H1 (cell line): Measurements from ENCODE around the gene SPP1. TPM values are rescaled to one million over a fixed set of nuclear protein-coding genes. Genes with fewer than 3 reads are reported as not detected.
A peak's percentile ranks its signal among the peaks of the same experiment; 100 is the strongest.

ENCODE experiments used
- CTCF ChIA-PET: fragments of 300-600 bp; sonication (Branson Sonifier 250); formaldehyde crosslinking; loops from one replicate; lab custom pipeline; 2021; ENCODE audit not compliant: partially characterized antibody; lab: Charles Lee
- POLR2A ChIA-PET: fragments of 300-600 bp; sonication (Branson Sonifier 250); formaldehyde crosslinking; loops from one replicate; lab custom pipeline; 2021; ENCODE audit warnings: inconsistent platforms; ENCODE audit not compliant: partially characterized antibody; lab: Charles Lee
- DNase-seq, 2 experiments: peaks; one replicate each; pipeline versions ENCODE4 v3.0.0 to v3.0.0-alpha.2; 2010 to 2022; ENCODE audit warnings: low spot score in 2 of 2, low read depth in 1 of 2, mixed read lengths in 1 of 2
- FAIRE-seq: peaks from 2 replicates; lab custom pipeline; 2011; peaks lifted over from hg19 to GRCh38; lab: Jason Lieb, UNC
- H2AFZ ChIP-seq: 2 replicates; pipeline ENCODE4 v1.8.1; 2012; ENCODE audit warnings: low read length, inconsistent platforms
- H2AK5ac ChIP-seq: 2 replicates; pipeline ENCODE4 v1.6.1; 2013; ENCODE audit warnings: low read depth, low read length
- H2BK120ac ChIP-seq: replicated peaks from 2 replicates; pipeline ENCODE3; 2013; ENCODE audit warnings: low read depth, low read length, inconsistent platforms
- H2BK12ac ChIP-seq: 2 replicates; pipeline ENCODE4 v1.6.1; 2013; ENCODE audit warnings: low read depth, low read length
- H2BK15ac ChIP-seq: 2 replicates; pipeline ENCODE4 v1.6.1; 2013; ENCODE audit warnings: low read length
- H2BK20ac ChIP-seq: 2 replicates; pipeline ENCODE4 v1.6.1; 2013; ENCODE audit warnings: low read length
- H2BK5ac ChIP-seq: 2 replicates; pipeline ENCODE4 v1.6.1; 2013; ENCODE audit warnings: low read depth, low read length
- H3K14ac ChIP-seq: 2 replicates; pipeline ENCODE4 v1.6.1; 2013; ENCODE audit warnings: inconsistent platforms; ENCODE audit not compliant: insufficient read length
- H3K18ac ChIP-seq: 2 replicates; pipeline ENCODE4 v1.6.1; 2013; ENCODE audit warnings: low read length; ENCODE audit errors: extremely low read depth
- H3K23ac ChIP-seq: 2 replicates; pipeline ENCODE4 v1.6.1; 2013; ENCODE audit warnings: inconsistent platforms; ENCODE audit not compliant: insufficient read length
- H3K23me2 ChIP-seq: 2 replicates; pipeline ENCODE4 v1.6.1; 2013; ENCODE audit warnings: low read depth, low read length
- H3K27ac ChIP-seq: 2 replicates; pipeline ENCODE4 v1.6.1; 2011; ENCODE audit warnings: low read depth, low read length, inconsistent platforms
- H3K27me3 ChIP-seq, 4 experiments: replicated peaks in 1 of 4; 1 replicate in 1 of 4; 2 replicates in 3 of 4; pipeline versions ENCODE4 v1.6.1 to v1.8.1; 2011 to 2013; ENCODE audit warnings: low read length in 3 of 4, mild to moderate bottlenecking in 3 of 4, inconsistent platforms in 2 of 4, mixed read lengths in 2 of 4, moderate library complexity in 1 of 4; ENCODE audit not compliant: control insufficient read depth in 3 of 4, insufficient read depth in 3 of 4; ENCODE audit errors: extremely low read depth in 1 of 4
- H3K36me3 ChIP-seq, 4 experiments: 2 replicates each; pipeline versions ENCODE4 v1.6.1 to v1.8.1; 2011 to 2013; ENCODE audit warnings: mild to moderate bottlenecking in 4 of 4, low read length in 3 of 4, moderate library complexity in 2 of 4, control low read depth in 1 of 4, inconsistent platforms in 1 of 4; ENCODE audit not compliant: insufficient read depth in 4 of 4, control insufficient read depth in 2 of 4
- H3K4ac ChIP-seq: replicated peaks from 2 replicates; pipeline ENCODE3; 2013; ENCODE audit warnings: low read length, low read depth, mixed read lengths, inconsistent platforms; ENCODE audit not compliant: insufficient read length
- H3K4me1 ChIP-seq, 4 experiments: replicated peaks in 1 of 4; 1 replicate in 1 of 4; 2 replicates in 3 of 4; pipeline versions ENCODE4 v1.6.1 to v1.8.1; 2011 to 2013; ENCODE audit warnings: low read length in 3 of 4, inconsistent platforms in 2 of 4, mixed read lengths in 1 of 4; ENCODE audit not compliant: insufficient read depth in 4 of 4, control insufficient read depth in 3 of 4
- H3K4me2 ChIP-seq, 2 experiments: 2 replicates each; pipeline versions ENCODE4 v1.6.1 to v1.8.1; 2011 to 2013; ENCODE audit warnings: low read depth in 2 of 2, low read length in 2 of 2, control low read depth in 1 of 2, inconsistent platforms in 1 of 2, mild to moderate bottlenecking in 1 of 2; ENCODE audit not compliant: insufficient read depth in 1 of 2
- H3K4me3 ChIP-seq, 4 experiments: fragments of 200-600, 300-600 bp in 1 of 4; sonication (generic), shearing (Covaris generic), sonication (Bioruptor Twin) in 1 of 4; 2 replicates each; pipeline versions ENCODE4 v1.5.1 to v1.8.1; 2011 to 2016; ENCODE audit warnings: low read length in 4 of 4, low read depth in 3 of 4, control low read depth in 2 of 4, inconsistent platforms in 2 of 4, mild to moderate bottlenecking in 2 of 4, mixed read lengths in 1 of 4, moderate library complexity in 1 of 4; ENCODE audit not compliant: insufficient read depth in 2 of 4; ENCODE audit errors: extremely low read depth in 1 of 4
- H3K56ac ChIP-seq: replicated peaks from 2 replicates; pipeline ENCODE3; 2013; ENCODE audit warnings: low read depth, mild to moderate bottlenecking, mixed read lengths, low read length, inconsistent platforms; ENCODE audit not compliant: insufficient read length
- H3K79me1 ChIP-seq: 2 replicates; pipeline ENCODE4 v1.6.1; 2013; ENCODE audit warnings: low read depth, low read length, control low read depth
- H3K79me2 ChIP-seq, 2 experiments: 2 replicates each; pipeline versions ENCODE4 v1.6.1 to v1.8.1; 2012 to 2013; ENCODE audit warnings: low read length in 2 of 2, mild to moderate bottlenecking in 2 of 2, inconsistent platforms in 1 of 2; ENCODE audit not compliant: insufficient read depth in 2 of 2, control insufficient read depth in 1 of 2
- H3K9ac ChIP-seq, 4 experiments: replicated peaks in 1 of 4; 1 replicate in 1 of 4; 2 replicates in 3 of 4; pipeline versions ENCODE4 v1.6.1 to v1.8.1; 2011 to 2013; ENCODE audit warnings: low read depth in 3 of 4, low read length in 3 of 4, control low read depth in 2 of 4, mild to moderate bottlenecking in 2 of 4, moderate library complexity in 2 of 4, inconsistent platforms in 1 of 4; ENCODE audit errors: extremely low read depth in 1 of 4
- H3K9me3 ChIP-seq, 2 experiments: 2 replicates each; pipeline versions ENCODE4 v1.6.1 to v1.8.1; 2012 to 2013; ENCODE audit warnings: mild to moderate bottlenecking in 2 of 2, moderate library complexity in 2 of 2, control low read depth in 1 of 2, inconsistent platforms in 1 of 2, low read depth in 1 of 2, low read length in 1 of 2, mixed read lengths in 1 of 2; ENCODE audit not compliant: insufficient read depth in 2 of 2
- H4K20me1 ChIP-seq, 2 experiments: replicated peaks in 1 of 2; 2 replicates each; pipeline versions ENCODE3 to v1.8.1; 2011 to 2013; ENCODE audit warnings: inconsistent platforms in 2 of 2, low read length in 2 of 2, mild to moderate bottlenecking in 1 of 2; ENCODE audit not compliant: insufficient read depth in 2 of 2, control insufficient read depth in 1 of 2
- H4K5ac ChIP-seq: 2 replicates; pipeline ENCODE4 v1.6.1; 2013; ENCODE audit warnings: low read length, low read depth, mixed read lengths, inconsistent platforms; ENCODE audit not compliant: insufficient read length
- H4K8ac ChIP-seq: 2 replicates; pipeline ENCODE4 v1.8.0; 2013; ENCODE audit warnings: mild to moderate bottlenecking, moderate library complexity, low read length, inconsistent platforms; ENCODE audit not compliant: insufficient read depth; ENCODE audit errors: extremely low read depth
- H4K91ac ChIP-seq: replicated peaks from 2 replicates; pipeline ENCODE3; 2013; ENCODE audit warnings: low read length, mixed read lengths, inconsistent platforms; ENCODE audit not compliant: insufficient read length
- ASH2L ChIP-seq: fragments of 200-600, 300-600 bp; sonication (generic); IDR thresholded peaks from one replicate; pipeline ENCODE4 v1.7.1; 2017; ENCODE audit warnings: low read length
- ATF2 ChIP-seq: IDR thresholded peaks from 2 replicates; pipeline ENCODE4 v1.6.1; 2012; ENCODE audit warnings: low read length, inconsistent platforms
- BRCA1 ChIP-seq: IDR thresholded peaks from 2 replicates; pipeline ENCODE4 v1.6.1; 2012; ENCODE audit warnings: low read depth, low read length, improper control_type of control experiment
- CTCF ChIP-seq, 3 experiments: IDR thresholded peaks; 1 replicate in 2 of 3; 2 replicates in 1 of 3; pipeline versions ENCODE4 v1.5.1 to v1.6.1; 2011; ENCODE audit warnings: low read length in 3 of 3, mild to moderate bottlenecking in 3 of 3, inconsistent platforms in 2 of 3, low read depth in 1 of 3, moderate library complexity in 1 of 3; ENCODE audit not compliant: insufficient read depth in 1 of 3; ENCODE audit errors: control extremely low read depth in 1 of 3
- MAX ChIP-seq: IDR thresholded peaks from 2 replicates; pipeline ENCODE4 v1.6.1; 2012; ENCODE audit warnings: inconsistent platforms
- RBBP5 ChIP-seq: IDR thresholded peaks from 2 replicates; pipeline ENCODE4 v1.7.1; 2012; ENCODE audit warnings: low read depth, mild to moderate bottlenecking, inconsistent platforms, low read length, moderate library complexity, borderline replicate concordance
- TAF1 ChIP-seq: IDR thresholded peaks from 2 replicates; pipeline ENCODE4 v1.6.1; 2011; ENCODE audit warnings: mild to moderate bottlenecking, low read depth, low read length
- WGBS, 2 experiments: shearing (Covaris generic) in 1 of 2; methylation state at CpG; one replicate each; pipeline versions ENCODE4 v1.1.6 to v1.1.7; 2013 to 2015; ENCODE audit warnings: low lambda C conversion rate in 2 of 2, mixed read lengths in 2 of 2, inconsistent platforms in 1 of 2, low coverage in 1 of 2, missing lambda C conversion rate in 1 of 2; ENCODE audit not compliant: insufficient replicate concordance in 2 of 2, insufficient coverage in 1 of 2, insufficient read length in 1 of 2; ENCODE audit errors: extremely low coverage in 1 of 2, missing lambda C conversion rate in 1 of 2; 5-methylcytosine and 5-hydroxymethylcytosine counted together
- polyA plus RNA-seq, 7 experiments: library from polyadenylated mRNA; depleted of rRNA in 3 of 7; stranded (reverse) in 5 of 7; unstranded in 2 of 7; fragments of >200 nt in 5 of 7; fragments of 200-250 nt in 2 of 7; gene quantifications; 1 replicate in 5 of 7; 2 replicates in 1 of 7; 4 replicates in 1 of 7; pipeline versions ENCODE4 v1.2.1 to v1.2.3, GENCODE V29; 2011 to 2013; ENCODE audit warnings: missing spikeins in 2 of 7, mixed read lengths in 2 of 7
- total RNA-seq: library from RNA; stranded (reverse); fragmentation: NEBNext Ultra II Directional; extraction: Animal tissue kit (Norgen Biotek cat#: 25700); gene quantifications from 2 replicates; pipeline ENCODE4 v1.2.1, GENCODE V29; 2021

Gene SPP1
- total and polyA plus RNA-seq, 2 of the 8 experiments (the other 6 are each of a cell fraction or from before 2014, with no cell fraction given), result 13.7 to 26.5 TPM

- no peak overlapping the region for H3K18ac ChIP-seq
- H3K4me2 ChIP-seq, result peak overlapping the region in 1 of 2 experiments; percentile 1; a peak in 1 of 4 replicates
- no peak overlapping the region for H3K56ac ChIP-seq
- no peak overlapping the region for H3K14ac ChIP-seq
- no peak overlapping the region for H3K23ac ChIP-seq
- no peaks in the 10 kb centered on the region for H3K36me3 ChIP-seq
- WGBS, 2 experiments, result 7% methylated on average over 1 of the region's 1 CpG; no CpG with 5 or more reads in 1 of the 2 experiments
- H3K4me1 ChIP-seq, result peaks cover 0 to 5% (median under 1%) of the 10 kb centered on the region in 4 experiments; a peak in 3 of 7 replicates
- H2BK12ac ChIP-seq, result no peak overlapping the region
- no peak overlapping the region for H2BK120ac ChIP-seq
- H3K27ac ChIP-seq, result no peak overlapping the region
- peak overlapping the region; percentile 48; the same call in 1 of the 2 replicates for H2AFZ ChIP-seq
- ChIA-PET POLR2A (interaction anchor here (1.0 to 1.8 kb wide), 6 partner anchors 12 to 84 kb away, joined by 3 to 6 read pairs (median 4); no protein-coding TSS in a partner anchor), CTCF (interaction anchor here (0.7 to 3.7 kb wide), 28 partner anchors 9 to 227 kb away, joined by 3 to 22 read pairs (median 4); partner anchors contain the start of gene SPP1)
- no peak overlapping the region for H3K9ac ChIP-seq
- no peak overlapping the region for H2BK5ac ChIP-seq
- H2AK5ac ChIP-seq, result no peak overlapping the region
- no peak overlapping the region for H3K4me3 ChIP-seq
- no peak overlapping the region for H3K4ac ChIP-seq
- no peaks in the 10 kb centered on the region for H3K9me3 ChIP-seq
- peak in 1 of 2 experiments; percentile 74 for DNase-seq
- H2BK20ac ChIP-seq, result no peak overlapping the region
- H3K27me3 ChIP-seq, result no peaks in the 10 kb centered on the region
- H4K8ac ChIP-seq, result peak overlapping the region; percentile 22; the same call in 1 of the 2 replicates
- H3K79me2 ChIP-seq, result no peaks in the 10 kb centered on the region
- no peak overlapping the region for H4K91ac ChIP-seq
- peak; percentile 98 for FAIRE-seq
- H4K20me1 ChIP-seq, result no peaks in the 10 kb centered on the region
- no peaks in the 10 kb centered on the region for H3K23me2 ChIP-seq
- no peaks in the 10 kb centered on the region for H3K79me1 ChIP-seq
- peak overlapping the region; percentile 61; the same call in 1 of the 2 replicates for H2BK15ac ChIP-seq
- H4K5ac ChIP-seq, result no peak overlapping the region
- TF ChIP-seq ATF2 (no peak), BRCA1 (no peak), CTCF (IDR thresholded peaks at IDR 0.05; ENCODE audit: control extremely low read depth in 1 of 3, insufficient read depth in 1 of 3, low read depth in 1 of 3, low read length in 3 of 3) (peak; percentile 84 to 97 (median 93)), RBBP5 (no peak), ASH2L (no peak), TAF1 (no peak), MAX (peak; percentile 68)
These were observed 9.8 kb downstream of the SPP1 start for GRCh38 chr4:87985097-87985886.
